Measurements from ENCODE around the gene PPP5C.

Gene PPP5C

DNA sequence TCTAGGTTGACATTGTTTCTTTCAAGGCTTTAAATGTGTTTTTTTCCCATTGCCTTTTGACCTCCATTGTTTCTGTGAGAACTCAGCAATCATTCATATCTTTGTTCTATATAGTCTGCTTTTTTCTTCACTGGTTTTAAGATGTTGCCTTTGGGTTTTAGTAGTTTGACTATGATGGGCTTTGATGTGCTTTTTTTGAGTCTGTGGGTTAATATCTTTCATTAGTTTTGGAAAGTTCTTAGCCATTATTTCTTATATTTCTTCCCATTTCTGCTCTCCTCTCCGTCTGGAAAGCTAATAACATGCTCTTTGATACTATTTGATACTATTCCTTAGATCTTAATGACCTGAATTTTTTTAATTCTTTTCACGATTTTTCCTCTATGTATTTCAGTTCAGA is 33.8 kb downstream of the PPP5C start:
- H3K4me1 Mint-ChIP-seq, result no peaks in the 10 kb centered on the region
- H3K9me3 Mint-ChIP-seq, result no peaks in the 10 kb centered on the region
- DNase-seq, result no peak
- no peak overlapping the region for H3K4me3 Mint-ChIP-seq
- H3K36me3 Mint-ChIP-seq, result peaks cover 63% of the 10 kb centered on the region
- no peaks in the 10 kb centered on the region for H3K27me3 Mint-ChIP-seq
- no peak overlapping the region for H3K27ac Mint-ChIP-seq
- CTCF ChIA-PET, result interaction anchor here (0.7 to 1.1 kb wide), 2 partner anchors 100 to 113 kb away, joined by 3 to 4 read pairs; no protein-coding TSS in a partner anchor

- Mint-ChIP-seq H3K27ac (no peak overlapping the region), H3K36me3 (peaks cover 62% of the 10 kb centered on the region), H3K9me3 (no peaks in the 10 kb centered on the region), H3K4me3 (no peak overlapping the region), H3K4me1 (no peaks in the 10 kb centered on the region), H3K27me3 (no peaks in the 10 kb centered on the region)
- CTCF ChIA-PET, result interaction anchor here (1.1 kb wide), 1 partner anchor 113 kb away, joined by 4 read pairs; no protein-coding TSS in a partner anchor
- DNase-seq, result peak; percentile 1
These were observed 34.5 kb downstream of the PPP5C start for GRCh38 chr19:46381346-46381745.

- DNase-seq, result no peak
- CTCF ChIA-PET, result no interaction called here
- Mint-ChIP-seq H3K27me3 (no peaks in the 10 kb centered on the region), H3K4me3 (no peak overlapping the region), H3K36me3 (peaks cover 63% of the 10 kb centered on the region), H3K27ac (no peak overlapping the region), H3K4me1 (no peaks in the 10 kb centered on the region), H3K9me3 (no peaks in the 10 kb centered on the region)
These were observed 35.0 kb downstream of the PPP5C start for GRCh38 chr19:46381756-46382345.

GRCh38 chr19:46383171-46383815 is 36.4 kb downstream of the PPP5C start:
- H3K36me3 Mint-ChIP-seq, result peaks cover 66% of the 10 kb centered on the region
- no peaks in the 10 kb centered on the region for H3K9me3 Mint-ChIP-seq
- no peaks in the 10 kb centered on the region for H3K4me1 Mint-ChIP-seq
- CTCF ChIA-PET, result no interaction called here
- H3K27me3 Mint-ChIP-seq, result no peaks in the 10 kb centered on the region
- H3K27ac Mint-ChIP-seq, result no peak overlapping the region
- peak; percentile 4 for DNase-seq
- H3K4me3 Mint-ChIP-seq, result no peak overlapping the region

DNA sequence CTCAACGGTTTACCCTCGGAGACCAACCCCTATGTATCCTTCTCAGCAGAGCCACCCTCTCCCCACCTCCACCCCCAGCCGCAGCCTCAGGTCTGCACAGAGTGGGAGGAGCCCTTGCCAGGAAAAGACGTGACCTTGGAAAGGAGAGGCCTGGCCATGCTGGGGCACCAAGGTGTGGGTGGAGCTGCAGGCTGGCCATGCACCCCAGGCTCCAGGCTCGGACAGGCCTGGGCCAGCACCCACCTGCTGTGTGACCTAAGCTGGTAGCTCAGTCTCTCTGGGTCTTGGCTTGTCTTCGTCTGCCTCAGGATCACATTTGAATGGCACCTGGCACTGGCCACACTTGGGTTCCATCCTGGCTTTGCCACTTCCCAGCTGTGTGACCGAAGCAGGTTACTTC is 37.0 kb downstream of the PPP5C start:
- DNase-seq, result peak; percentile 5
- Mint-ChIP-seq H3K36me3 (peaks cover 70% of the 10 kb centered on the region), H3K4me1 (no peaks in the 10 kb centered on the region), H3K27ac (no peak overlapping the region), H3K9me3 (no peaks in the 10 kb centered on the region), H3K27me3 (no peaks in the 10 kb centered on the region), H3K4me3 (no peak overlapping the region)
- CTCF ChIA-PET, result no interaction called here

DNA sequence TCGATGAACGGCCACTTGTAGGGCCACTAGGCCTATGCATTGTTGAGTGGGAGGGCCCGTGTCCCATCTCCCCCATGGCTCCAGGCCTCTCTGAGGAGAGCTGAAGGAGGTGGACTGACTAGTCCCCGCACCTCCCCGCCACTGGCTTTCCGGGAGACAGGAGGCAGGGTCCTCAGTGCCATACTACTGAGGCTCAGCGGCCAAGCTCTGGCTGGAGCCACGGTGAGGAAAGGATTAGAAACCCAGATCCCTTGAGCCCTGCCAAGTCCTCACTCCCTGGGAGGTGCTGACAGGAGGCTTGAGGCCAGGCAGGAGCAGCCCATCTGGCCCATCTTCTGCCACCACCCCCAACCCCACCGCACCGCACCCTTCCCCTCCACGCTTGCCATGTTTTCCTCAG is 37.5 kb downstream of the PPP5C start:
- Mint-ChIP-seq H3K36me3 (peaks cover 71% of the 10 kb centered on the region), H3K27ac (no peak overlapping the region), H3K9me3 (peaks cover 2% of the 10 kb centered on the region), H3K4me3 (no peak overlapping the region), H3K27me3 (no peaks in the 10 kb centered on the region), H3K4me1 (no peaks in the 10 kb centered on the region)
- CTCF ChIA-PET, result interaction anchor here (2.9 kb wide), 1 partner anchor 12 kb away, joined by 9 read pairs; no protein-coding TSS in a partner anchor
- peak; percentile 3 for DNase-seq

DNA sequence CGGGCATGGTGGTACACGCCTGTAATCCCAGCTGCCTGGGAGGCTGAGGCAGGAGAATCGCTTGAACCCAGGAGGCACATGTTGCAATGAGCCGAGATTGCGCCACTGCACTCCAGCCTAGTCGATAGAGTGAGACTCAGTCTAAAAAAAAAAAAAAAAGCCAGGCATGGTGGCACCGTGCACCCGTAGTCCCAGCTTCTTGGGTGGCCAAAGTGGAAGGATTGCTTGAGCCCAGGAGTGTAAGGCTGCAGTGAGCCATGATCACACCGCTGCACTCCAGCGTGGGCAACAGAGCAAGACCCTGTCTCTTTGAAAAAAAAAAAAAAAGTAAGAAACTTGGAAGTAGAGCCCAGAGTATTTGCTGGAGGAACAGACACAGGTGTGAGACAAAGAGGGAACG is 38.7 kb downstream of the PPP5C start:
- peak; percentile 5 for DNase-seq
- CTCF ChIA-PET, result interaction anchor here (2.9 kb wide), 1 partner anchor 11 kb away, joined by 9 read pairs; no protein-coding TSS in a partner anchor
- H3K9me3 Mint-ChIP-seq, result peaks cover 4% of the 10 kb centered on the region
- H3K27me3 Mint-ChIP-seq, result no peaks in the 10 kb centered on the region
- H3K4me3 Mint-ChIP-seq, result no peak overlapping the region
- peaks cover 70% of the 10 kb centered on the region for H3K36me3 Mint-ChIP-seq
- no peaks in the 10 kb centered on the region for H3K4me1 Mint-ChIP-seq
- H3K27ac Mint-ChIP-seq, result no peak overlapping the region

DNA sequence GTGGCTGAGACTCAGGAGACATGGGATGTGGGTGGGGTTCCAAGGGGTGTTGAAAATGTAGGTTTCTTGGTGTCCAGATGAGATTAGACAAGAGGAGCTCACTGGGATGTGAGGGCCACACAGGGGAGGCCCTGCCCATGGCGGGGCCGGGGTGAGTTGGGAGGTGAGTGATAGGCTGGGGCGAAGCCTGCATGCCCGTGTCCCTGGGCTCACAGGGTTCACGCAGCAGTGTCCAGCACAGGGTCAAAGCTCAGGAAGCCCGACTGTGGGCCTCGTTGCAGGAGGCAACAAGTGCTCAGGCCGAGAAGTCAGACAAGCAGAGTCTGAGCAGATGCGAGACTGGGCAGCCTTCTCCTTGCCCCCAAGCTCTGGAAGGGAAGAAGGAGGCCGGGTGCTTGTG is 39.3 kb downstream of the PPP5C start:
- DNase-seq, result peak; percentile 11
- H3K4me1 Mint-ChIP-seq, result no peaks in the 10 kb centered on the region
- H3K4me3 Mint-ChIP-seq, result no peak overlapping the region
- CTCF ChIA-PET, result interaction anchor here (2.9 kb wide), 1 partner anchor 10 kb away, joined by 9 read pairs; no protein-coding TSS in a partner anchor
- peak overlapping the region; percentile 33 for H3K27ac Mint-ChIP-seq
- peaks cover 66% of the 10 kb centered on the region for H3K36me3 Mint-ChIP-seq
- peaks cover 4% of the 10 kb centered on the region for H3K9me3 Mint-ChIP-seq
- no peaks in the 10 kb centered on the region for H3K27me3 Mint-ChIP-seq

DNA sequence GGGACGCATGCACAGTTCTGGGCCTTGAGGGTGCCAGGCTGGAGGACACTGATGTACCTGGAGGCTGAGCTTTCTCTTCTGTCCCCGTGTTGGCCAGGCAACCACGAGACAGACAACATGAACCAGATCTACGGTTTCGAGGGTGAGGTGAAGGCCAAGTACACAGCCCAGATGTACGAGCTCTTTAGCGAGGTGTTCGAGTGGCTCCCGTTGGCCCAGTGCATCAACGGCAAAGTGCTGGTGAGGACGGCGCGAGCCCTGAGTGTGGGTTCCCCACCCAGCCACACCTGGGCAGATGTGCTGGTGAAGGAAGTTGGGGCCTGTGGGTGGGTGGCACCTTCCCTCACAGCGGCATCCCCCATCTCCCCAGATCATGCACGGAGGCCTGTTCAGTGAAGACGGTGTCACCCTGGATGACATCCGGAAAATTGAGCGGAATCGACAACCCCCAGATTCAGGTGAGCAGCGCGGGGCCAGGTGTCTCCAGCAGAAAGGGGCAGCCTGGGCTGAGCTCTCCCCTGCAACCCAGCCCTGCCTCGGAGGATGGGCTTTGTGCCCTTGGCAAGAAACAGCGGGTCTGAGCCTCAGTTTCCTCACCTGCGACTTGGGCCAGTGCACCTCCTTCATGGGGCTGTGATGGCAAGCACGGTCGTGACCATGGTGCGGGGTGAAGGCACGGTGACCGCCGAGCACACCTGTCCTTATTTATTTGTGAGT is 40.3 kb downstream of the PPP5C start:
- CTCF ChIA-PET, result interaction anchor here (1.0 to 2.9 kb wide), 2 partner anchors 9 to 15 kb away, joined by 3 to 9 read pairs; no protein-coding TSS in a partner anchor
- Mint-ChIP-seq H3K36me3 (peaks cover 68% of the 10 kb centered on the region), H3K9me3 (peaks cover 4% of the 10 kb centered on the region), H3K4me1 (no peaks in the 10 kb centered on the region), H3K27ac (no peak overlapping the region), H3K4me3 (no peak overlapping the region), H3K27me3 (no peaks in the 10 kb centered on the region)
- DNase-seq, result peak; percentile 18

- Mint-ChIP-seq H3K9me3 (peaks cover 4% of the 10 kb centered on the region), H3K36me3 (peaks cover 65% of the 10 kb centered on the region), H3K4me3 (no peak overlapping the region), H3K4me1 (no peaks in the 10 kb centered on the region), H3K27me3 (no peaks in the 10 kb centered on the region), H3K27ac (peak overlapping the region; percentile 24)
- CTCF ChIA-PET, result interaction anchor here (1.0 kb wide), 1 partner anchor 16 kb away, joined by 3 read pairs; no protein-coding TSS in a partner anchor
- peak; percentile 5 for DNase-seq
These were observed 40.8 kb downstream of the PPP5C start for GRCh38 chr19:46387713-46388130.

- no peaks in the 10 kb centered on the region for H3K4me1 Mint-ChIP-seq
- DNase-seq, result peak; percentile 17
- H3K27ac Mint-ChIP-seq, result no peak overlapping the region
- H3K9me3 Mint-ChIP-seq, result peaks cover 4% of the 10 kb centered on the region
- H3K27me3 Mint-ChIP-seq, result no peaks in the 10 kb centered on the region
- no peak overlapping the region for H3K4me3 Mint-ChIP-seq
- CTCF ChIA-PET, result interaction anchor here (1.0 kb wide), 1 partner anchor 17 kb away, joined by 3 read pairs; no protein-coding TSS in a partner anchor
- H3K36me3 Mint-ChIP-seq, result peaks cover 63% of the 10 kb centered on the region
These were observed 41.6 kb downstream of the PPP5C start for GRCh38 chr19:46388311-46389095.

DNA sequence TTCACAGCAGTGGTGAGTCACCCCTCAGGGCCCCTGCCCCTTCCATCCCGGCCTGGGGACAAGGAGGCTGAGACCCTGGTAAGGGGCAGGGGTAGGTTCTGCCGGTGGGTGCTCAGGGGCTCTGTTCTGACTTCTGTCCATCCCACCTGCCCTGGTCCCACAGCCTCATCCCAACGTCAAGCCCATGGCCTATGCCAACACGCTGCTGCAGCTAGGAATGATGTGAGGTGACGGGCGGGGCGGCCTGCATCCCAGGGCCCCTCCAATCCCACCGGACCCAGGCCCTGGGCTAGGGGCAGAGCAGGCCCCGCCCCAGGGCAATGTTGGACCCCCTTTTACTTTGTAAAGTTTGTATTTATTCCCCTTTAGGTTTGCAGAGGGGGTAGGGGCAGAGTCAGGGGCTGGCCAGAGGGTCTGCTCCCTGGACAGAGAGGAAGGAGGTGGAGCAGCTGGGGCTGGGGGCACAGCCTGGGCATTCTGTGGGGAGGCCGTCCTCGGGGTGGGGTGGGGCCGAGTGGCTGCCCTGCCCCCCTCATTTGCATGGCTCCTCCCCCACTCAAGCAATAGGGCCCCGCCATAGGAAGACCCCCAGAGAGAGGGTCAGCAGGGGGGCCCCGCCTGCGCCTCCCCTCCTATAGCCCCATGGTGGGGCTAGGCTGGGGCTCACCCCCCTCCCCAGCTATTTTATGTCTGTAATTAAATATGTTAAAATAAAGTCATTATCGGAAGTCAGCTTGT is 43.4 kb downstream of the PPP5C start:
- Mint-ChIP-seq H3K4me1 (no peaks in the 10 kb centered on the region), H3K4me3 (no peak overlapping the region), H3K36me3 (peaks cover 52% of the 10 kb centered on the region), H3K27me3 (no peaks in the 10 kb centered on the region), H3K9me3 (peaks cover 4% of the 10 kb centered on the region), H3K27ac (no peak overlapping the region)
- CTCF ChIA-PET, result interaction anchor here (0.6 kb wide), 1 partner anchor 35 kb away, joined by 3 read pairs; no protein-coding TSS in a partner anchor
- no peak for DNase-seq

DNA sequence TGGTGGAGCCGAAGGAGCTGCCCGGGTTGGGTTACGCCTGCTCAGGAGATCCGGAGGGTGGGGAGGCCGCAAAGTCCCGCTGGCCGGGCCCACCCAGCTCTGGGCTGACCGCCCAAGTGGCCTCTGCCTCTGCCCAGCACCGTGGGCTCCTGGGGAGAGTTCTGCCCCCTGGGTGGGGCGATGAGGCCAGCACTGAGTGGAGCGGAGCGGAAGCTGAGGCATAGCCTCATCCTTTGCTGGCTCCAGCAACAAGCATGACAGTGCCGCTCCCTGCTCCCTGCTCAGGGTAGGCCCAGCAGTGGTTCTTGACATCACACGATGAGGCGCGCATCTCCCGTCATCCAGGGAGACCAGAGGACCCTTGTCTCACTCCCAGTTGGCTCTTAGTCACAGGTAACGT is 44.0 kb downstream of the PPP5C start:
- Mint-ChIP-seq H3K4me1 (no peaks in the 10 kb centered on the region), H3K36me3 (peaks cover 50% of the 10 kb centered on the region), H3K27ac (no peak overlapping the region), H3K9me3 (peaks cover 4% of the 10 kb centered on the region), H3K4me3 (no peak overlapping the region), H3K27me3 (no peaks in the 10 kb centered on the region)
- CTCF ChIA-PET, result interaction anchor here (0.6 kb wide), 1 partner anchor 35 kb away, joined by 3 read pairs; no protein-coding TSS in a partner anchor
- no peak for DNase-seq

Measured in activated naive CD4-positive, alpha-beta T cell treated with anti-CD3 and anti-CD28 coated beads, Interleukin-2, amount 10 ng/mL, durations not matched to agents 7 days and 5 days (primary cell).